Fibroblast of skin of abdomen (primary cell): ENCODE measurements around the gene GJC3. TPM values are rescaled to one million over a fixed set of nuclear protein-coding genes. Genes with fewer than 3 reads are reported as not detected.
"Not testable (repeated sequence)": the region's sequence is repeated elsewhere in the genome, so short reads cannot be mapped to it uniquely, and the experiment has no call there.

Experiments used
- DNase-seq: peaks from one replicate; pipeline ENCODE4 v3.0.0-alpha.2; 2013
- polyA plus RNA-seq, 2 experiments: library from polyadenylated mRNA; unstranded; fragments of 120-200 nt; gene quantifications; one replicate each; pipeline ENCODE4 v1.2.1, GENCODE V29; 2013; ENCODE audit not compliant: insufficient read length in 2 of 2

The GJC3 gene, protein sequence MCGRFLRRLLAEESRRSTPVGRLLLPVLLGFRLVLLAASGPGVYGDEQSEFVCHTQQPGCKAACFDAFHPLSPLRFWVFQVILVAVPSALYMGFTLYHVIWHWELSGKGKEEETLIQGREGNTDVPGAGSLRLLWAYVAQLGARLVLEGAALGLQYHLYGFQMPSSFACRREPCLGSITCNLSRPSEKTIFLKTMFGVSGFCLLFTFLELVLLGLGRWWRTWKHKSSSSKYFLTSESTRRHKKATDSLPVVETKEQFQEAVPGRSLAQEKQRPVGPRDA
- not detected for polyA plus RNA-seq (2013, experiment 1 of 2; ENCODE audit: insufficient read length)
- polyA plus RNA-seq (2013, experiment 2 of 2; ENCODE audit: insufficient read length), result not detected

DNA sequence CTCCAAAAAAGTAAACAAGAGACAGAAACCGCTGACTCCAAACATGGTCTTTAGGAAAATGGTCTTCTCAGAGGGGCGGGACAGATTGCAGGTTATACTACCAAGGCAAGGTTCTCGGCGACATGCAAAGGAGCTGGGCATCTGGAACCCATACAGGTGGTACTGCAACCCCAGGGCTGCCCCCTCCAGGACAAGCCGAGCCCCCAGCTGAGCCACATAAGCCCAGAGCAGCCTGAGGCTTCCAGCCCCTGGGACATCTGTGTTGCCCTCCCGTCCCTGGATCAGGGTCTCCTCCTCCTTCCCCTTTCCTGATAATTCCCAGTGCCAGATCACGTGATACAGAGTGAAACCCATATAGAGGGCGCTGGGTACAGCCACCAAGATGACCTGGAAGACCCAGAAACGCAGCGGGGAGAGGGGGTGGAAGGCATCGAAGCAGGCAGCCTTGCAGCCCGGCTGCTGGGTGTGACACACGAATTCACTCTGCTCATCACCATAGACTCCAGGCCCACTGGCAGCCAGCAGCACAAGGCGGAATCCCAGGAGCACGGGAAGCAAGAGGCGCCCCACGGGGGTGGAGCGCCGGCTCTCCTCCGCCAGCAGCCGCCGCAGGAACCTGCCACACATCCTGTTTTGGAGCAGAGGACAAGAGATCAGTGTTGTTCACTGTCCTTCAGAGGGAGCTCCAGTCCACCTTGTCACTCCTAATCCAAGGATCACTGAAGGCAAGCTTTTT lies at the start of gene GJC3:
Gene GJC3 (minus strand): TSS at position 627 of the 736 bp plus-strand sequence. CDS start 0 bp downstream, at position 627.
- DNase-seq, result peak; percentile 41

DNA sequence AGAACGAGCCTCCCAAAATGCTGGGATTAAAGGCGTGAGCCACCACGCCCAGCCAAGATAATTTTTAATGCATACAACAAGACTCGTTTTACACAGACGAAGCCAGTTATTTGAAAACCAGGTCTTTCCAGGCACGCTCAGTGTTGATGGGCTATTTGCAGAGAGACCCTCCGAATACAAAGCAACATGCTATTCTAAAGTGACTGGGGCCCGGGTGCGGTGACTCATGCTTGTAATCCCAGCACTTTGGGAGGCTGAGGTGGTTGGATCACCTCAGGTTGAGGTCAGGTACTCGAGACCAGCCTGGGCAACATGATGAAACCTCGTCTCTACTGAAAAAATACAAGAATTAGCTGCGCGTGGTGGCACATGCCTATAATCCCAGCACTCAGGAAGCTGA lies 47.2 kb upstream of the GJC3 start:
- DNase-seq, result no peak

DNA sequence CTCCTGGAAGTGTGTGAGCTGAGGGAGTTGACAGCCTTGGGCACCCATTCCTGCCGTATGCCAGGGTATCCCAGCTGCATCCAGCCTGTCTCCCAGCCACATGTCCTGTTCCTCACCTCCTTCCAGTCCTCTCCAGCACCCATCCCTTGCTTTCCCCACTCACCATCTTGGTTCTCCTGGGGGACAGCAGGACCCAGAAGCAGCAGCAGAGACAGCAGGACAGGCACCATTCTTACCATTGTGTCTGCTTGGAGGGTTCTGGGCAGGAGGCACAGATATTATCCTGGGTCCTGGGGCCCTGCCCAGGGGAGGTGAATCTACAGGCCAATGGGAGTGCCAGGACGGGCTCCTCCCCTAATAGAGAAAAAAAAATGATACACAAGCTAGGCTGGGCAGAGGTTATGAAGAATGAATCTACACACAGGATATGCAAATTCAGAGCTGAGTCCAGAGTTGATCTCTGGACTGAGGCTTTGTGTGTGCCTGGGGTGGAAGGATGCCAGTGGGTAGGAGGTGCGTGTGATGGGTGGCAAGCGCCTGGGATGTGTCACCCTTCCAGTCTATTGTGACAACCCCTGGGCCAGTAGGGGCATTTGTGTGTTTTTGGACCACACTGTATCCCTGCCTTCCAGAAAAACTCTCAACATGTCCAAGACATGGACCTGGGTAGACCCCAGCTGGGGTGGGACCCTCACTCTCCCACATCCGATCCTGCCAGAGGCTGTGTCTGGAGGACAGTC lies 46.5 kb upstream of the GJC3 start, which contains the start of gene AZGP1:
Gene AZGP1 (minus strand): TSS at position 250 of the 740 bp plus-strand sequence. CDS start 11 bp downstream, at position 239.
- DNase-seq, result no peak

DNA sequence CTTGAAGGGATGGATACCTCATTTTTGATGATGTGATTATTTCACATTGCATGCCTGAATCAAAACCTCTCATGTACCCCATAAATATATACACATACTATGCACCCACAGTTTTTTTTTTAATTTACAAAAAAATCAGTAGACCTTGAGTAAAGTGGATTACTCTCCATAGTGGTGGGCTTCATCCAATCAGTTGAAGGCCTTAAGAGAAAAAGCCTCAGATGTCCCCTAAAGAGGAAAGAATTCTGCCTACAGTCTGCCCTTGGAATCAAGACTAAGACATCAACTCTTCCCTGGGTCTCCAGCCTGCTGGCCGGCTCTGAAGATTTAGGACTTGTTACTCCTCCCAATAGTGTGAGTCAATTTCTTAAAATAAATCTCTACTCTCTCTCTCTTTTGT lies 45.3 kb upstream of the GJC3 start:
- no peak for DNase-seq

DNA sequence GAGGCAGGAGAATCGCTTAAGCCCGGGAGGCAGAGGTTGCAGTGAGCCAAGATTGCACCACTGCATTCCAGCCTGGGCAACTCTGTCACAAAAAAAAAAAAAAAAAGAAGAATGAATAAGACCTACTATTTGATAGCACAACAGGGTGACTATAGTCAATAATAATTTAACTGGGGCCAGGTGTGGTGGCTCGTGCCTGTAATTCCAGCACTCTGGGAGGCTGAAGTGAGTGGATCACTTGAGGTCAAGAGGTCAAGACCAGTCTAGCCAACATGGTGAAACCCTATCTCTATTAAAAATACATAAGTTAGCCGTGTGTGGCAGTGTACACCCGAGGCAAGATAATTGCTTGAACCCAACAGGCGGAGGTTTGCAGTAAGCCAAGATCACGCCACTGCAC lies 44.4 kb upstream of the GJC3 start:
- not testable (repeated sequence) for DNase-seq

DNA sequence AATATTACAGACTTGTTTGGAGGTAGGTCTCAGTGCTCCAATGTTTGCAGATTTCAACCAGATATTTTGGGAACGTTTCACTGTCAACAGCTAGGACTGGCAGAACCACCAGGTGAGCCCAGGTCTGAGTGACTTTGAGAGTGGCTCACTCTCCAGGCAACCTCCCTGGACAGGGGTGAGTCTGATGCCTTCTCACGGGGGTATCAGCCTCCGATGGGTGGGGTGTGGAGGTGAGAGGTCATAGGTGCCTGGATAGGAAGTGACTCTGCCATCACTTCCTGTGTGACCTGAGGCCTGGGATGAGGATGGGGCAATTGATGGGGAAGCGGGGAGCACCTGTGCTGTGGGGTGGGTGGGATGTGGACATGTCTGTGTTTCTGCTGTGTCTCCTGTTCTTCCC lies 41.8 kb upstream of the GJC3 start:
- DNase-seq, result no peak

DNA sequence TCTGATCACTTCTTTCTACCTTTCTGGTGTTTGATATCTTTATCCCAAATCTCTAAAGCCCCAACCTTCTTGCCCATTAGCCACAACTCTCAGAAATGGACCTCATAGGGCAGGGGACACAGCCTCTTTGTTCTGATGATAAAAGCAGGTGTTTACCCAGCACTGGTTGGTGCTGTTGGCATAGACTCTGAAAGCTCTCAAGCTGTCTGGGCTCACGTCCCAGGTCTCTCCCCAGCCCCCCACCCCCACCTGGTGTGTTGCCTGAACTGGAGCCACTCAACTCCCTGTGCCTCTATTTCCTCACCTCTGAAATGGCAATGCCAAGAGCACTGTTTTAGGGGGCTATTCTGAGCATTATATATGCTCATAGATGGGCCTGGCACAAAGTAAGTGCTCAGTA lies 40.4 kb upstream of the GJC3 start:
- DNase-seq, result not testable (repeated sequence)

DNA sequence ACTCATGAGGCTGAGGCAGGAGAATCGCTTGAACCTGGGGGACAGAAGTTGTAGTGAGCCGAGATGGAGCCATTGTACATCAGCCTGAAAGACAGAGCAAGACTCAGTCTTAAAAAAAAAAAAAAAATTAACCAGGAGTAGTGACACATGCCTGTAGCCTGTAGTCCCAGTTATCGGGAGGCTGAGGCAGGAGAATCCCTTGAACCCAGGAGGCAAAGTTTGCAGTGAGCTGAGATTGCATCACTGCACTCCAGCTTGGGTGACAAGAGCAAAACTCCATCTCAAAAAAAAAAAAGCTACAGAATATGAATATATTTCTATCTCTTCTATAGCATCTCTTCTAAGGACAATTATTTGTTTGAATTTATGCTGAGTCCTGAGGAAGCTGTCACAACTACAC lies 39.9 kb upstream of the GJC3 start:
- no peak for DNase-seq

DNA sequence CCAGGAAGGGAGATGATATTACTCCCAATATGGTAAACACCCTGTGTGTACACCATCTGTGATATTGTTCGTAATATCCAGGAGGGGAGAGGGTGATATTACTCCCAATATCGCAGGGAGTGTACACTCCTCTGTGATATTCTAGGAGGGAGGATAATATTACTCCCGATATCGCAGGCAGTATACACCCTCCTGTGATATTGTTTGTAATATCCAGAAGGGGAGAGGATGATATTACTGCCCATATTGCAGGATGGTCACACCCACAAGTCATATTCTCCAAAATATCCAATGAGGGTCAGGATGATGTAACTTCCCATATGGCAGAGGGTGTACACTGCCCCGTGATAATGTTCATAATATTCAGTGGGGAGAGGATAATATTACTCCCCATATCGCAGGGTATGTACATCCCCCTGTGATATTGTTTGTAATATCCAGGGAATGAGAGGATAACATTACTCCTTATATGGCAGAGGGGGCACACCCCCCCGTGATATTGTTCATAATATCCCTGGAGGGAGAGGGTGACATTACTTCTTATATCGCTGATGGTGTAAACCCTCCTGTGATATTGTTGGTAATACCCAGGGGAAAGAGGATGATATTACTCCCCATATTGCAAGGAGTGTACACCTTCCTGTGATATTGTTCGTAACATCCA lies 29.3 kb upstream of the GJC3 start:
- no peak for DNase-seq

DNA sequence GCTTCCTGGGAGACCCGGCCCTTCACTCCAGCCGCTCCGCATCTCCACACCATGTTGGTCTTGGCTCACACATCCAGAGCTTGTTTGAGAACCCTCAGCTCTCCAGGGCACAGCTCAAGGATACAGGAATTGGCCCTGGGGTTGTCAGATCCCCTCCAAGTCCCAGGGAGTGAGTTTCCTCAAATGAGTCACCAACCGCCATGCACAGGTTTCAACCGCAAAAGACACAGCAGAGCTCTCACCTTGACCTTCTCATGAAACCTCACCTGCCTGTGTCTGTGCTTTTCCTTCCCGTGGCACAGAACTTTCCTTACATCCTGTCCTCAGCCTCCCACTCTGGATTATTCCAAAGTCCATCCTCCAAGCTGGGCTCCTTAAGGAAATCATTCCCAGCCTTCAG lies 25.8 kb upstream of the GJC3 start:
- no peak for DNase-seq

DNA sequence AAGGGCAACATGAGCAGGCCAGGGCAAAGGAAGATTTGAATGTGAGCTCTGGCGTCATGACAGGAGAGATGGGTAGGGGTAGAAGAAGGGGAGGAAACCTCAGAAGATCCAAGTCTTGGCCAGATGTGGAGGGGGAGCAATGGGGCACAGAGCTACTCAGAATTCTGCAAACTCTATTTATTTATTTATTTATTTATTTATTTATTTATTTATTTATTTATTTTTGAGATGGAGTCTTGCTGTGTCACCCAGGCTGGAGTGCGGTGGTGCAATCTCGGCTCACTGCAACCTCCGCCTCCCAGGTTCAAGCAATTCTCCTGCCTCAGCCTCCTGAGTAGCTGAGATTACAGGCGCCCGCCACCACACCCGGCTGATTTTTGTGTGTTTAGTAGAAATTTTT lies 25.2 kb upstream of the GJC3 start:
- DNase-seq, result not testable (repeated sequence)

DNA sequence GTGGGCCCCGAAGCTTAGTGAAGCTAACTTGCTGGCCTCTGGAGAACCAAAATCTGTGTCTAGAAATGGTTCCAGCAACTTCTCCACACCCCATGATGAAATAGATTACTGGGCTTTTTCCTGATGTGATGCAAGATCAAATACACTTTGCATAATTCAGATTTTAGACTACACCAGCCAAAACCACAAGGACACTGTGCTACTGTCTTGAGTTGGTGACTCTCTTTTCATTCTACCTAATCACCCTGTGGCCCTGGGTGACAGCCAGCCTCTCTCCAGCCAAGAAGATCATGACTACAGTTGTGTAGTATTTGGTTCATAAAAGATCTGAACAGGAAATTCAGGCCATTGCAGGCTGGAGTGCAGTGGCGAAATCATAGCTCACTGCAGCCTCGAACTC lies 24.2 kb upstream of the GJC3 start:
- peak; percentile 16 for DNase-seq

DNA sequence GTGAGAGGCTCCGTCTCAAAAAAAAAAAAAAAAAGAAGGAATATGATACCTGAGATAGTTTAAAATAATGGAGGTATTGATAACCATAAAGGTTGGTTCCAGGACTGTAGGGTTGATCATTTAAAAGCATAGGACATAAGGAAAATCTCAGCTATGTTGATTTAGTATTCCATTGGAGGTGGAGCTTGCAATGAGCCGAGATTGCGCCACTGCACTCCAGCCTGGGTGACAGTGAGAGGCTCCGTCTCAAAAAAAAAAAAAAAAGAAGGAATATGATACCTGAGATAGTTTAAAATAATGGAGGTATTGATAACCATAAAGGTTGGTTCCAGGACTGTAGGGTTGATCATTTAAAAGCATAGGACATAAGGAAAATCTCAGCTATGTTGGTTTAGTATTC lies 23.2 kb upstream of the GJC3 start:
- not testable (repeated sequence) for DNase-seq

DNA sequence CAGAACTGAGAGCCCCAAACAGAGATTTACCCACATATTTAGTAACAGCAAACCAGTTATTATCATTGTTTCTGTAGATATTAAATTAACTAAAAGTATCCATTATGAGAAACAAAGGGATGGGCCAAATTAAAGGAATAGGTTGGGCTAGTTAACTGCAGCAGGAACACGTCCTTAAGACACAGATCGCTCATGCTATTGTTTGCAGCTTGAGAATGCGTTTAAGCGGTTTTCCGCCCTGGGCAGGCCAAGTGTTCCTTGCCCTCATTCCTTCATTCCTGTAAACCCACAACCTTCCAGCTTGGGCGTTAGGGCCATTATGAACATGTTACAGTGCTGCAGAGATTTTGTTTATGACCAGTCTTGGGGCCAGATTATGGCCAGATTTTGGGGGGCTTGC lies 21.4 kb upstream of the GJC3 start:
- DNase-seq, result not testable (repeated sequence)

DNA sequence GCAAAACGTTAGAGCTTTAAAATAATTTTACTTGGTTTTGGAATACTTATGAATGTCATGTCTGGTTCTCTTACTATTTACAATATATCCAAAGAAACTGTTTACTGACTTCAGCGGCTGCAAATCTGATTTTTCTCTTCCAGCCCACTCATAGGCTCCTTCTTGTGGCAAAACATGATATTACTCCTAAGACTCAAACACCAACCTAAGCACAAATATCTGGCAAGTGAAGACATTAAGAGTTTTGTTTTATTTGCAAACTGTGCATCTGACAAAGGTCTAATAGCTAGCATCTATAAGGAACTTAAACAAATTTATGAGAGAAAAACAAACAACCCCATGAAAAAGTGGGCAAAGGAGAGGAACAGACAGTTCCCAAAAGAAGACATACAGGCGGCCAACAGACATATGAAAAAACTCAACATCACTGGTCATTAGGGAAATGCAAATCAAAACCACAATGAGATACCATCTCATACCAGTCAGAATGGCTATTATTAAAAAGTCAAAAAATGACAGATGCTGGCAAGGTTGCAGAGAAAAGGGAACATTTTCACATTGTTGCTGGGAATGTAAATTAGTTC lies 20.3 kb upstream of the GJC3 start:
- no peak for DNase-seq

DNA sequence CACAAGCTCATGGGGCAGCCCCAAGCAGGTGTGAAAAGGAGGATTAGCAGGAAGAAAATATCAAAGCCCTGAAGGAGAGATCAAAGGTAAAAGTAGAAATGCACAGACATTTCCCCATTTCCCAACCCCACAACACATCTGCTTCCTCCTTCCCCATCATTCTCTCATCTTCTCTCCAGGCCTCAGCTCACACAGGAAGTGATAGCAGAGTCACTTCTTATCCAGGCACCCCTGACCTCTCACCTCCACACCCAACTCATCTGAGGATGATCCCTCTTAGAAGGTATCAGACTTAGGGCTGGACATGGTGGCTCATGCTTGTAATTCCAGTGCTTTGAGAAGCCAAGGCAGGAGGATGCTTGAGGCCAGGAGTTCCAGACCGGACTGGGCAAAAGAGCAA lies 18.2 kb upstream of the GJC3 start:
- DNase-seq, result no peak

DNA sequence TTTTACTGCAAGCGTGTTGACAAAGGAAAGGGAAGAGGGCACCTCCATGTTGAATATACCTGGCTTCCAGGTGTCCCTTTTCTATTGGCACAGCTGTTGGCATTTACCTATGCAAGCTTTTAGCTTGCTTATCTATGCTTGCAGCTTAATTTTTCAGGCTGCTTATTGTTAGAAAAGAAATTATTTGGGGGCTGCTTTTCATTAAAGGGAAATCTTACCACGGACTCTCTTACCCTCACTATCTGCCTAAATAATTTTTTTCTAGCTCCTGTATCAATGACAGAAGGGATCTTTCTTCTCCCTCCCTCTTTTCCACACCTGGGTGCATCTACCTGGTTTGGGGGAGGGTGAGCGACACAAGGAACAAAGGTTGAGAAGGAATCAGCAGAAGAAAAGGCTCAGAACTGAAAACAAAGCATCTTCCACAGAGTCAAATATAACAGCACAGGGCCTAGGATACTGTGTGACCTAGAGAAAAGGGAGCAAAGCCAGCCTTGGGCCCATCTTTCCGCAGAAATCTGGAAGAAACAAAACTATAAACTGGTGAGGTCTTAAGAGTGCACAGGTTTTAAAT lies 15.2 kb upstream of the GJC3 start:
- no peak for DNase-seq

DNA sequence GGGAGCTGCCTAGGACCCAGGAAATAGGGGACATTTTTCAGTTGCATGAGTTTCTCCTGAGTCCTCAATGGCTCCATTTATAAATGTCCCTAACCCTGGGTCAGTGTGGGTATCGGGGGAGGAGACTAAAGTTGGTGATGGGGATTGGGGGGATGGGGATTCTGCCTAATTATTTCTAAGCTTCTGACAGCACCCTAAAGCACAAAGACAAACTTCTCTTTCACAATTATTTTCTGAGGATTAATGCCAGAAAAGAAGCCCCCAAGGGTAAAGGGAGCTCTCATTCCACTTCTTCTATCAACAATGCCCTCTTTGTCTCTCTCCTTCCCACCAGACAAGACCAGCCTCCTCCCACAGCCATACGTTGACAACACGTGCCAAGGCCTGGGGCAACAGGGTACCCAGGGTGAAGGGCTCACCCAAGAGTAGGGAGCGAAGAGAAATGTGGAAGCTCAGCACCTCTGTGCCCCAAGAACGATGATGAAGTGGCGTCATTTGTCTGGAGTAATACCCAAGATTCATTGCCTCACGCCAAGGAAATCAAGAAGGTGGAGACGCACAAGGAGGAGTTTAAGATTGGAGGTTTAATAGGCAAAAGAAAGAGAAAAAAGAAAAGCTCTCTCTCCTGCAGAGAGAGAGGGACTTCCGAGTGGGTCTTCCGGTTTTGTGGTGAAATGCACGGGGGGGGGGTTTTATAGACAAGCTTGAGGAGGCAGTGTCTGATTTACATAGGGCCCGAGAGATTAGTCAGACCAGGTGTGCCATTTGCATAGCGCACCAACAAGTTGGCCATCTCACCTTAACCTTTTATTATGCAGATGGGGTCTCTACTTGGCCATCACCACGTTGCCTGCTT lies 14.4 kb upstream of the GJC3 start:
- DNase-seq, result no peak

DNA sequence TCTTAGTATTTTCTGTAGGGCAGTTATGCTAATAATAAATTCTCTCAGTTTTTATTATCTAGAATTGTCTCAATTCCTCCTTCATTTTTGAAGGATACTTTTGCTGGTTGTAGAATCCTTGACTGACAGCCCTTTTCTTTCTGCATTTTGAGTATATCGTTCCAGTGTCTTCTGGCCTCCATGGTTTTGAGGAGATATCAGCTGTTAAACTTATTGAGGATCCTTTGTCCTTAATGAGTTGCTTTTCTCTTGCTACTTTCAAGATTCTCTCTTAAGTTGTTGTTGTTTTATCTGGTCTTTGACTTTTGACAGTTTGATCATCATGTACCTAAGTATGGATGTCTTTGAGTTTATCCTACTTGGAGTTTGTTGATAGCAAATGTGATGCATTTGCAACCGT lies 8.9 kb upstream of the GJC3 start:
- no peak for DNase-seq

DNA sequence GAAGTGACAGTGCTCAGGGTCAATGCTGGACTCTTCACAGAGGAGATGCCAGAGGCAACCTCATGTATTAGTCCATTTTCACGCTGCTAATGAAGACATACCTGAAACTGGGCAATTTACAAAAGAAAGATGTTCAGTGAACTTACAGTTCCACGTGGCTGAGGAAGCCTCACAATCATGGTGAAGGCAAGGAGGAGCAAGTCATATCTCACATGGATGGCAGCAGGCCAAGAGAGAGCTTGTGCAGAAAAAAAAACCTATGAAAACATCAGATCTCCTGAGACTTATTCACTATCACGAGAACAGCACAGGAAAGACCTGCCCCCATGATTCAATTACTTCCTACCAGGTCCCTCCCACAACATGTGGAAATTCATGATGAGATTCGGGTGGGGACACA lies 5.6 kb upstream of the GJC3 start:
- not testable (repeated sequence) for DNase-seq

DNA sequence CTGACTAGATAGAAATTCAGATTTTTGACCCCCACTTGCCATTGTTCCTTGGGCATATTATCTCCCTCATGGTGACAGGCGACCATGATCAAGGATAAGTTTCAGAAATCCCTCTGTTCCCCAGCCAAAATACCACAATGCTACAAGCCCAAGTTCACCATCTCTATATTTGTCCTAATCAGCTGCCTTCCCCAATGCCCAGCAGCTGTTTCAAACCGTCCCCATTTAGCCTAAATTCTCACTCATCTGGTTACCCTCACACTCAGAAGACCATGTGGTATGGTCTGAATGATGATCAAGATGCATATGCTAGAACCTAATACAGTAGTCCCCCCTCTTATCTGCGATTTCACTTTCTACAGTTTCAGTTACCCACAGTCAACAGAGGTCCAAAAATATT lies 956 bp upstream of the GJC3 start:
- no peak for DNase-seq
